ENCODE results near the gene SDCBP2.

The SDCBP2 gene, protein sequence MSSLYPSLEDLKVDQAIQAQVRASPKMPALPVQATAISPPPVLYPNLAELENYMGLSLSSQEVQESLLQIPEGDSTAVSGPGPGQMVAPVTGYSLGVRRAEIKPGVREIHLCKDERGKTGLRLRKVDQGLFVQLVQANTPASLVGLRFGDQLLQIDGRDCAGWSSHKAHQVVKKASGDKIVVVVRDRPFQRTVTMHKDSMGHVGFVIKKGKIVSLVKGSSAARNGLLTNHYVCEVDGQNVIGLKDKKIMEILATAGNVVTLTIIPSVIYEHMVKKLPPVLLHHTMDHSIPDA

DNA sequence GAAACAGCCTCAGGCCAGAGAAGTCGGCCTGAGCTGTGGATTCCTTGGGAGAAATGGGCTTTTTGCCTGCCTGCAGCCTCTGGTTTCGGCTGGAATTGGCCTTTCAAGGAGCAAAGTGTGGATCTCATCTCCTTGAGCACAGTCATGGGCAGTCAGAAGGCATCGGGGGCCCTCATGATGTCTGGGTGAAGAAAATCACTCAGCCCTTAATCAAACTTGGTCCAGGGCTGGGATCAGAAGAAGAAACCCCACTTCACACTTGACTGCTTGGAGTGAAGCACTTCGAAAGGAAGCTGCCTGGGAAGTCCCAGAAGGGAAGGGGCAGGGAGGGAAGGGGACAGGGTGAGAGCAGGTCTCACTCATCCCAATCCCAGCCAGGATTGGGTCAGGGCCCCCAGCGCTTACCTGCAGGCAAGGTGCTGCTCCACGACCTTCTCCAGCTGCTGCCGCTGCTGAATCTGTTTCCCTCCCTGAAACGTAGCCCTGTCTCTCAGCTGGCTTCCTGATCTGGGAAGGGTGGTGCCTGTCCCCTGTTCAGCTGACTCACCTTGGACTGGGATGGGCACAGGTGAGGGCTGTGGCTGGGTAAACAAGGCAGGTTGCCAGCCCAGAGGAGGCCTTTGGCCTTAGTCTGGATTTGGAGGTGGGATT, at the start of gene SDCBP2:
Gene SDCBP2 (minus strand): TSS at position 460 of the 651 bp plus-strand sequence. CDS start 8,723 bp downstream, outside the sequence.
- no peak for ATAC-seq
- TF ChIP-seq PPARA (CRISPR knock-in tag; IDR thresholded peaks at IDR 0.05; ENCODE audit: borderline replicate concordance) (no peak), OSR1 (CRISPR knock-in tag; IDR thresholded peaks at IDR 0.05) (no peak), ZFP3 (CRISPR knock-in tag; IDR thresholded peaks at IDR 0.05) (no peak), ESRRG (CRISPR knock-in tag; IDR thresholded peaks at IDR 0.05) (no peak), ZNF8 (CRISPR knock-in tag; IDR thresholded peaks at IDR 0.05) (no peak), CSDC2 (CRISPR knock-in tag; IDR thresholded peaks at IDR 0.05) (no peak), BACH2 (CRISPR knock-in tag; IDR thresholded peaks at IDR 0.05; ENCODE audit: borderline replicate concordance) (no peak), GLIS3 (CRISPR knock-in tag; IDR thresholded peaks at IDR 0.05) (no peak), ARNTL (CRISPR knock-in tag; IDR thresholded peaks at IDR 0.05; ENCODE audit: borderline replicate concordance, low read depth) (no peak), ZFP30 (CRISPR knock-in tag; IDR thresholded peaks at IDR 0.05) (no peak), RARB (CRISPR knock-in tag; IDR thresholded peaks at IDR 0.05) (no peak), TOX (CRISPR knock-in tag; IDR thresholded peaks at IDR 0.05; ENCODE audit: borderline replicate concordance) (no peak), SNAI2 (CRISPR knock-in tag; IDR thresholded peaks at IDR 0.05) (no peak), ZNF70 (CRISPR knock-in tag; IDR thresholded peaks at IDR 0.05) (no peak), ZC3H10 (CRISPR knock-in tag; IDR thresholded peaks at IDR 0.05) (no peak)
- TF ChIP-seq, protein P1, sequence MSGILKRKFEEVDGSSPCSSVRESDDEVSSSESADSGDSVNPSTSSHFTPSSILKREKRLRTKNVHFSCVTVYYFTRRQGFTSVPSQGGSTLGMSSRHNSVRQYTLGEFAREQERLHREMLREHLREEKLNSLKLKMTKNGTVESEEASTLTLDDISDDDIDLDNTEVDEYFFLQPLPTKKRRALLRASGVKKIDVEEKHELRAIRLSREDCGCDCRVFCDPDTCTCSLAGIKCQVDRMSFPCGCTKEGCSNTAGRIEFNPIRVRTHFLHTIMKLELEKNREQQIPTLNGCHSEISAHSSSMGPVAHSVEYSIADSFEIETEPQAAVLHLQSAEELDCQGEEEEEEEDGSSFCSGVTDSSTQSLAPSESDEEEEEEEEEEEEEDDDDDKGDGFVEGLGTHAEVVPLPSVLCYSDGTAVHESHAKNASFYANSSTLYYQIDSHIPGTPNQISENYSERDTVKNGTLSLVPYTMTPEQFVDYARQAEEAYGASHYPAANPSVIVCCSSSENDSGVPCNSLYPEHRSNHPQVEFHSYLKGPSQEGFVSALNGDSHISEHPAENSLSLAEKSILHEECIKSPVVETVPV (CRISPR knock-in tag; IDR thresholded peaks at IDR 0.05): no peak
- TF ChIP-seq, protein P2, sequence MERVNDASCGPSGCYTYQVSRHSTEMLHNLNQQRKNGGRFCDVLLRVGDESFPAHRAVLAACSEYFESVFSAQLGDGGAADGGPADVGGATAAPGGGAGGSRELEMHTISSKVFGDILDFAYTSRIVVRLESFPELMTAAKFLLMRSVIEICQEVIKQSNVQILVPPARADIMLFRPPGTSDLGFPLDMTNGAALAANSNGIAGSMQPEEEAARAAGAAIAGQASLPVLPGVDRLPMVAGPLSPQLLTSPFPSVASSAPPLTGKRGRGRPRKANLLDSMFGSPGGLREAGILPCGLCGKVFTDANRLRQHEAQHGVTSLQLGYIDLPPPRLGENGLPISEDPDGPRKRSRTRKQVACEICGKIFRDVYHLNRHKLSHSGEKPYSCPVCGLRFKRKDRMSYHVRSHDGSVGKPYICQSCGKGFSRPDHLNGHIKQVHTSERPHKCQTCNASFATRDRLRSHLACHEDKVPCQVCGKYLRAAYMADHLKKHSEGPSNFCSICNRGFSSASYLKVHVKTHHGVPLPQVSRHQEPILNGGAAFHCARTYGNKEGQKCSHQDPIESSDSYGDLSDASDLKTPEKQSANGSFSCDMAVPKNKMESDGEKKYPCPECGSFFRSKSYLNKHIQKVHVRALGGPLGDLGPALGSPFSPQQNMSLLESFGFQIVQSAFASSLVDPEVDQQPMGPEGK (CRISPR knock-in tag; IDR thresholded peaks at IDR 0.05; ENCODE audit: borderline replicate concordance): no peak
- TF ChIP-seq, protein P3, sequence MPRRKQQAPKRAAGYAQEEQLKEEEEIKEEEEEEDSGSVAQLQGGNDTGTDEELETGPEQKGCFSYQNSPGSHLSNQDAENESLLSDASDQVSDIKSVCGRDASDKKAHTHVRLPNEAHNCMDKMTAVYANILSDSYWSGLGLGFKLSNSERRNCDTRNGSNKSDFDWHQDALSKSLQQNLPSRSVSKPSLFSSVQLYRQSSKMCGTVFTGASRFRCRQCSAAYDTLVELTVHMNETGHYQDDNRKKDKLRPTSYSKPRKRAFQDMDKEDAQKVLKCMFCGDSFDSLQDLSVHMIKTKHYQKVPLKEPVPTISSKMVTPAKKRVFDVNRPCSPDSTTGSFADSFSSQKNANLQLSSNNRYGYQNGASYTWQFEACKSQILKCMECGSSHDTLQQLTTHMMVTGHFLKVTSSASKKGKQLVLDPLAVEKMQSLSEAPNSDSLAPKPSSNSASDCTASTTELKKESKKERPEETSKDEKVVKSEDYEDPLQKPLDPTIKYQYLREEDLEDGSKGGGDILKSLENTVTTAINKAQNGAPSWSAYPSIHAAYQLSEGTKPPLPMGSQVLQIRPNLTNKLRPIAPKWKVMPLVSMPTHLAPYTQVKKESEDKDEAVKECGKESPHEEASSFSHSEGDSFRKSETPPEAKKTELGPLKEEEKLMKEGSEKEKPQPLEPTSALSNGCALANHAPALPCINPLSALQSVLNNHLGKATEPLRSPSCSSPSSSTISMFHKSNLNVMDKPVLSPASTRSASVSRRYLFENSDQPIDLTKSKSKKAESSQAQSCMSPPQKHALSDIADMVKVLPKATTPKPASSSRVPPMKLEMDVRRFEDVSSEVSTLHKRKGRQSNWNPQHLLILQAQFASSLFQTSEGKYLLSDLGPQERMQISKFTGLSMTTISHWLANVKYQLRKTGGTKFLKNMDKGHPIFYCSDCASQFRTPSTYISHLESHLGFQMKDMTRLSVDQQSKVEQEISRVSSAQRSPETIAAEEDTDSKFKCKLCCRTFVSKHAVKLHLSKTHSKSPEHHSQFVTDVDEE (CRISPR knock-in tag; IDR thresholded peaks at IDR 0.05): no peak
- TF ChIP-seq, protein P4, sequence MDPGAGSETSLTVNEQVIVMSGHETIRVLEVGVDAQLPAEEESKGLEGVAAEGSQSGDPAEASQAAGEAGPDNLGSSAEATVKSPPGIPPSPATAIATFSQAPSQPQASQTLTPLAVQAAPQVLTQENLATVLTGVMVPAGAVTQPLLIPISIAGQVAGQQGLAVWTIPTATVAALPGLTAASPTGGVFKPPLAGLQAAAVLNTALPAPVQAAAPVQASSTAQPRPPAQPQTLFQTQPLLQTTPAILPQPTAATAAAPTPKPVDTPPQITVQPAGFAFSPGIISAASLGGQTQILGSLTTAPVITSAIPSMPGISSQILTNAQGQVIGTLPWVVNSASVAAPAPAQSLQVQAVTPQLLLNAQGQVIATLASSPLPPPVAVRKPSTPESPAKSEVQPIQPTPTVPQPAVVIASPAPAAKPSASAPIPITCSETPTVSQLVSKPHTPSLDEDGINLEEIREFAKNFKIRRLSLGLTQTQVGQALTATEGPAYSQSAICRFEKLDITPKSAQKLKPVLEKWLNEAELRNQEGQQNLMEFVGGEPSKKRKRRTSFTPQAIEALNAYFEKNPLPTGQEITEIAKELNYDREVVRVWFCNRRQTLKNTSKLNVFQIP (CRISPR knock-in tag; IDR thresholded peaks at IDR 0.05; ENCODE audit: borderline replicate concordance, low read depth): no peak

DNA sequence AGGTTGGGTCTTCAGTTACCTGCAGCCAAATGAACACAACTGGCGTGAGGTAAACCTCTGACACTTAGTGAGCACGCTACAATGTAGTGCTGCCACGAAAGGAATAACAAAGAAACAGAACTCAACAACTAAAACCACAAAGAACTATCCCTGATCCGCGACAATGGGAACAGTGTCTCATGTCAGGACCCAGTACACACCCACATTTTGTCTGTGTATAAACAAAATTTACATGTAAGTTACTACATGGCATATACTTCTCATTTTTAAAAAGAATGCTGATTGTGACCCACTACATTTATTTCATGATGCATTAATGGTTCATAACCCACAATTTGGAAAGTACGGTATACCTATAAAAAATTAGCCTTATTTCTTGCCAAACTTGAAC, 49.8 kb upstream of the SDCBP2 start:
- no peak for ATAC-seq
- TF ChIP-seq ARNTL (CRISPR knock-in tag; IDR thresholded peaks at IDR 0.05; ENCODE audit: borderline replicate concordance, low read depth) (no peak), ZNF70 (CRISPR knock-in tag; IDR thresholded peaks at IDR 0.05) (no peak), ZFP30 (CRISPR knock-in tag; IDR thresholded peaks at IDR 0.05) (no peak)
- TF ChIP-seq, protein P2 (CRISPR knock-in tag; IDR thresholded peaks at IDR 0.05; ENCODE audit: borderline replicate concordance): no peak
